ENCODE measurements around the gene ZBTB40. TPM values are rescaled to one million over a fixed set of nuclear protein-coding genes. Genes with fewer than 3 reads are reported as not detected.

ZBTB40 gene
- total RNA-seq, 1 experiment from 2014 or later: 25.3 TPM

- Histone ChIP-seq H3K36me3 (ENCODE audit: insufficient read depth, low read length, poor library complexity, severe bottlenecking) (no peaks in the 10 kb centered on the region), H3K4me1 (ENCODE audit: insufficient read depth, low read length, poor library complexity, severe bottlenecking) (peaks cover 4% of the 10 kb centered on the region), H3K4me3 (ENCODE audit: low read depth, low read length, poor library complexity, severe bottlenecking) (no peak overlapping the region), H3K9me3 (ENCODE audit: low read depth, low read length, poor library complexity, severe bottlenecking) (no peaks in the 10 kb centered on the region), H3K27me3 (replicated peaks; ENCODE audit: insufficient read depth, low read depth, low read length, poor library complexity) (no peaks in the 10 kb centered on the region), H3K27ac (ENCODE audit: low read depth, low read length, poor library complexity, severe bottlenecking) (no peak overlapping the region)
- no peak for DNase-seq (ENCODE audit: low spot score)
- CTCF ChIA-PET: no interaction called here
- no TSS peak for BruUV-seq (replicated peaks)
- TF ChIP-seq EZH2 (IDR thresholded peaks at IDR 0.05; ENCODE audit: borderline replicate concordance, low read depth, low read length, poor library complexity, severe bottlenecking): no peak
- TF ChIP-seq, protein P1, sequence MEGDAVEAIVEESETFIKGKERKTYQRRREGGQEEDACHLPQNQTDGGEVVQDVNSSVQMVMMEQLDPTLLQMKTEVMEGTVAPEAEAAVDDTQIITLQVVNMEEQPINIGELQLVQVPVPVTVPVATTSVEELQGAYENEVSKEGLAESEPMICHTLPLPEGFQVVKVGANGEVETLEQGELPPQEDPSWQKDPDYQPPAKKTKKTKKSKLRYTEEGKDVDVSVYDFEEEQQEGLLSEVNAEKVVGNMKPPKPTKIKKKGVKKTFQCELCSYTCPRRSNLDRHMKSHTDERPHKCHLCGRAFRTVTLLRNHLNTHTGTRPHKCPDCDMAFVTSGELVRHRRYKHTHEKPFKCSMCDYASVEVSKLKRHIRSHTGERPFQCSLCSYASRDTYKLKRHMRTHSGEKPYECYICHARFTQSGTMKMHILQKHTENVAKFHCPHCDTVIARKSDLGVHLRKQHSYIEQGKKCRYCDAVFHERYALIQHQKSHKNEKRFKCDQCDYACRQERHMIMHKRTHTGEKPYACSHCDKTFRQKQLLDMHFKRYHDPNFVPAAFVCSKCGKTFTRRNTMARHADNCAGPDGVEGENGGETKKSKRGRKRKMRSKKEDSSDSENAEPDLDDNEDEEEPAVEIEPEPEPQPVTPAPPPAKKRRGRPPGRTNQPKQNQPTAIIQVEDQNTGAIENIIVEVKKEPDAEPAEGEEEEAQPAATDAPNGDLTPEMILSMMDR (conservative IDR thresholded peaks at IDR 0.05; ENCODE audit: low read depth, low read length): no peak
- intact Hi-C loops (cut with micrococcal nuclease; ENCODE audit: unreplicated experiment): no loop called here
- POLR2A ChIA-PET (ENCODE audit: low non-redundant PET): no interaction called here
Measured at GRCh38 chr1:22470227-22470626, 18.6 kb downstream of the ZBTB40 start.

DNA sequence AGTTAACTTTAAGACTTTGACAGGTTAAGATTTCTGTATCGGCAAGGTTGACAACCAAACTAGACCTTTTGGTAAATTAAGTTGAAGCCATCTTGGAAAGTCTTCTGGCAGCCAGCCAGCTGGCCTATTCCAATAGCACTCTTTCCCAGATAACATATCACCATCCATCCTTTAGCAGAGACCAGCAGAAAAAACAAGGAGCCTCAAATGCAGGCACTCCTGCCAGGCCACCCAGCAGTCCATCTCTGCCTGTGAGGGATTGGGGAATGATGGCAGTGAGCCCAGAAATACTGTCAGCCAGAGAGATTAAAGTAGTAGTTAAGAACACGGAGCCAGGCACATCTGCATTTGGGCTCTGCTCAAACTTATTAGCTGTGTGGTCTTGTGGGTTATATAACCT is 19.4 kb downstream of the ZBTB40 start:
- intact Hi-C loops (cut with micrococcal nuclease; ENCODE audit: unreplicated experiment): no loop called here
- BruUV-seq (replicated peaks): no TSS peak
- no peak overlapping the region for H3K4me3 ChIP-seq (ENCODE audit: low read depth, low read length, poor library complexity, severe bottlenecking)
- no peaks in the 10 kb centered on the region for H3K36me3 ChIP-seq (ENCODE audit: insufficient read depth, low read length, poor library complexity, severe bottlenecking)
- ChIA-PET CTCF (no interaction called here), POLR2A (ENCODE audit: low non-redundant PET) (no interaction called here)
- no peaks in the 10 kb centered on the region for H3K9me3 ChIP-seq (ENCODE audit: low read depth, low read length, poor library complexity, severe bottlenecking)
- H3K4me1 ChIP-seq (ENCODE audit: insufficient read depth, low read length, poor library complexity, severe bottlenecking): peaks cover 4% of the 10 kb centered on the region
- H3K27ac ChIP-seq (ENCODE audit: low read depth, low read length, poor library complexity, severe bottlenecking): no peak overlapping the region
- DNase-seq (ENCODE audit: low spot score): peak; percentile 30
- TF ChIP-seq EZH2 (IDR thresholded peaks at IDR 0.05; ENCODE audit: borderline replicate concordance, low read depth, low read length, poor library complexity, severe bottlenecking): no peak
- TF ChIP-seq, protein P1 (conservative IDR thresholded peaks at IDR 0.05; ENCODE audit: low read depth, low read length): no peak
- no peaks in the 10 kb centered on the region for H3K27me3 ChIP-seq (replicated peaks; ENCODE audit: insufficient read depth, low read depth, low read length, poor library complexity)

- H3K4me1 ChIP-seq (ENCODE audit: insufficient read depth, low read length, poor library complexity, severe bottlenecking): peaks cover 4% of the 10 kb centered on the region
- no peaks in the 10 kb centered on the region for H3K27me3 ChIP-seq (replicated peaks; ENCODE audit: insufficient read depth, low read depth, low read length, poor library complexity)
- no TSS peak for BruUV-seq (replicated peaks)
- no peaks in the 10 kb centered on the region for H3K36me3 ChIP-seq (ENCODE audit: insufficient read depth, low read length, poor library complexity, severe bottlenecking)
- TF ChIP-seq, protein P1 (conservative IDR thresholded peaks at IDR 0.05; ENCODE audit: low read depth, low read length): no peak
- TF ChIP-seq EZH2 (IDR thresholded peaks at IDR 0.05; ENCODE audit: borderline replicate concordance, low read depth, low read length, poor library complexity, severe bottlenecking): no peak
- H3K27ac ChIP-seq (ENCODE audit: low read depth, low read length, poor library complexity, severe bottlenecking): no peak overlapping the region
- ChIA-PET POLR2A (ENCODE audit: low non-redundant PET) (no interaction called here), CTCF (no interaction called here)
- intact Hi-C loops (cut with micrococcal nuclease; ENCODE audit: unreplicated experiment): no loop called here
- H3K9me3 ChIP-seq (ENCODE audit: low read depth, low read length, poor library complexity, severe bottlenecking): no peaks in the 10 kb centered on the region
- no peak for DNase-seq (ENCODE audit: low spot score)
- no peak overlapping the region for H3K4me3 ChIP-seq (ENCODE audit: low read depth, low read length, poor library complexity, severe bottlenecking)
Measured at GRCh38 chr1:22471610-22472009, 20.0 kb downstream of the ZBTB40 start.
